Activated CD8-positive, alpha-beta memory T cell treated with anti-CD3 and anti-CD28 coated beads, Interleukin-2, amount 50 U/mL, for 48 hours (primary cell): ENCODE data around the gene PPP1R14C.

ENCODE experiments used
- DNase-seq: peaks from one replicate; pipeline ENCODE4 v3.0.0-alpha.2; 2020

PPP1R14C gene

GRCh38 chr6:150139533-150139932, 3.3 kb upstream of the PPP1R14C start:
- no peak for DNase-seq

- DNase-seq = no peak
These were observed 2.4 kb upstream of the PPP1R14C start for GRCh38 chr6:150140236-150140969.

GRCh38 chr6:150142097-150142669, 661 bp upstream of the PPP1R14C start:
- no peak for DNase-seq

GRCh38 chr6:150143516-150144293, 861 bp downstream of the PPP1R14C start:
- DNase-seq = no peak

GRCh38 chr6:150144294-150144868, 1.5 kb downstream of the PPP1R14C start:
- no peak for DNase-seq

- DNase-seq = no peak
These were observed 2.6 kb downstream of the PPP1R14C start for GRCh38 chr6:150145427-150145826.

GRCh38 chr6:150145830-150146229, 3.0 kb downstream of the PPP1R14C start:
- DNase-seq = no peak

- no peak for DNase-seq
These were observed 3.6 kb downstream of the PPP1R14C start for GRCh38 chr6:150146436-150146835.

GRCh38 chr6:150149146-150149545, 6.3 kb downstream of the PPP1R14C start:
- DNase-seq = peak; percentile 2

GRCh38 chr6:150150458-150150820, 7.6 kb downstream of the PPP1R14C start:
- no peak for DNase-seq

GRCh38 chr6:150150821-150151646, 8.2 kb downstream of the PPP1R14C start:
- no peak for DNase-seq

GRCh38 chr6:150152891-150153876, 10.3 kb downstream of the PPP1R14C start:
- DNase-seq = peak; percentile 2

GRCh38 chr6:150153905-150154492, 11.2 kb downstream of the PPP1R14C start:
- DNase-seq = no peak

- no peak for DNase-seq
These were observed 13.6 kb downstream of the PPP1R14C start for GRCh38 chr6:150156460-150156859.

- no peak for DNase-seq
These were observed 14.2 kb downstream of the PPP1R14C start for GRCh38 chr6:150157081-150157480.

GRCh38 chr6:150159757-150160156, 16.9 kb downstream of the PPP1R14C start:
- no peak for DNase-seq

- DNase-seq = no peak
These were observed 21.1 kb downstream of the PPP1R14C start for GRCh38 chr6:150163970-150164369.

GRCh38 chr6:150165020-150165702, 22.3 kb downstream of the PPP1R14C start:
- no peak for DNase-seq

GRCh38 chr6:150167479-150167873, 24.6 kb downstream of the PPP1R14C start:
- DNase-seq = no peak

GRCh38 chr6:150169181-150169580, 26.3 kb downstream of the PPP1R14C start:
- no peak for DNase-seq
